ENCODE measurements around the gene FXR1. TPM values are rescaled to one million over a fixed set of nuclear protein-coding genes. Genes with fewer than 3 reads are reported as not detected.

The FXR1 gene
- total RNA-seq, 2 donors from 2014 or later = 147 to 168 TPM

DNA sequence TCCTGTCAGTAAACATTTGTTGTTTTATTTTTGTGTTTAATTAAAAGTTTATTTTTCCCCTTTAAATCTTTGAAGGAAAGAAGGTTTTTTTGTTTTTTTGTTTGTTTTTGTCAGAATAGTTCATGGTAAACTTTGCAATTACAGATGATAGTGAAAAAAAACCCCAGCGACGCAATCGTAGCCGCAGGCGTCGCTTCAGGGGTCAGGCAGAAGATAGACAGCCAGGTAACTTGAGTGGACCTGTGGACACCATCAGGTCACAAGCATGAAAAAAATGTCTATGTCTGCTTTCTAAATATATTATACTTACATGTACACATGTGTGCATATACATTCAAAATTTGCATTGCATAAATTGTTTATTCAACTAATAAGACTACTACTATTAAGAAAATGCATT, 58.5 kb downstream of the FXR1 start:
- peaks cover 34% of the 10 kb centered on the region for H3K36me3 ChIP-seq
- TF ChIP-seq, protein P1, sequence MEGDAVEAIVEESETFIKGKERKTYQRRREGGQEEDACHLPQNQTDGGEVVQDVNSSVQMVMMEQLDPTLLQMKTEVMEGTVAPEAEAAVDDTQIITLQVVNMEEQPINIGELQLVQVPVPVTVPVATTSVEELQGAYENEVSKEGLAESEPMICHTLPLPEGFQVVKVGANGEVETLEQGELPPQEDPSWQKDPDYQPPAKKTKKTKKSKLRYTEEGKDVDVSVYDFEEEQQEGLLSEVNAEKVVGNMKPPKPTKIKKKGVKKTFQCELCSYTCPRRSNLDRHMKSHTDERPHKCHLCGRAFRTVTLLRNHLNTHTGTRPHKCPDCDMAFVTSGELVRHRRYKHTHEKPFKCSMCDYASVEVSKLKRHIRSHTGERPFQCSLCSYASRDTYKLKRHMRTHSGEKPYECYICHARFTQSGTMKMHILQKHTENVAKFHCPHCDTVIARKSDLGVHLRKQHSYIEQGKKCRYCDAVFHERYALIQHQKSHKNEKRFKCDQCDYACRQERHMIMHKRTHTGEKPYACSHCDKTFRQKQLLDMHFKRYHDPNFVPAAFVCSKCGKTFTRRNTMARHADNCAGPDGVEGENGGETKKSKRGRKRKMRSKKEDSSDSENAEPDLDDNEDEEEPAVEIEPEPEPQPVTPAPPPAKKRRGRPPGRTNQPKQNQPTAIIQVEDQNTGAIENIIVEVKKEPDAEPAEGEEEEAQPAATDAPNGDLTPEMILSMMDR (IDR thresholded peaks at IDR 0.05) = no peak
- no peak for DNase-seq (ENCODE audit: low spot score)

DNA sequence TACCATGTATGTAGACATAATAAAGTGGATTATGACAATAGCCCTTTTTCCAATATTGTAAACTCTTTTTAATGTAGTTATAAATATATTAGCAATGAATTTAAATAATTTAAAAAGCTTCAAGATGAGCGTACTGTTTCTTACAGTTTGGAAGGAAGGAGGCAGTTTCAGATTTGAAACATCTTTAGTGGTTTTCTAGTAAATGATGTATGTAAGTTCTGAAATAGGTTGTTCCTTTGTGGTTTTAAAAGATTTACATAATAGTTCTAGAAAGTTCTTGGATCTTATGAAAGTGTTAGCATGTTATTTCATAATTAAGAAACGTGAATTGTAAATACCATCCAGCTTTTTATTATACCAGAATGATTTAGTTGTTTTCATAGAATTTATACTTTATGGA, 61.1 kb downstream of the FXR1 start:
- Histone ChIP-seq H3K36me3 (peaks cover 42% of the 10 kb centered on the region), H3K4me1 (no peaks in the 10 kb centered on the region), H3K27me3 (no peaks in the 10 kb centered on the region), H3K9me3 (no peaks in the 10 kb centered on the region), H3K4me3 (no peak overlapping the region), H3K27ac (no peak overlapping the region)
- DNase-seq (ENCODE audit: low spot score) = no peak
- TF ChIP-seq, protein P1 (IDR thresholded peaks at IDR 0.05) = no peak

More for the DNA sequence above, 58.5 kb downstream of the FXR1 start:
- Histone ChIP-seq H3K9me3 (no peaks in the 10 kb centered on the region), H3K27me3 (no peaks in the 10 kb centered on the region), H3K4me3 (no peak overlapping the region), H3K27ac (no peak overlapping the region), H3K4me1 (no peaks in the 10 kb centered on the region)

DNA sequence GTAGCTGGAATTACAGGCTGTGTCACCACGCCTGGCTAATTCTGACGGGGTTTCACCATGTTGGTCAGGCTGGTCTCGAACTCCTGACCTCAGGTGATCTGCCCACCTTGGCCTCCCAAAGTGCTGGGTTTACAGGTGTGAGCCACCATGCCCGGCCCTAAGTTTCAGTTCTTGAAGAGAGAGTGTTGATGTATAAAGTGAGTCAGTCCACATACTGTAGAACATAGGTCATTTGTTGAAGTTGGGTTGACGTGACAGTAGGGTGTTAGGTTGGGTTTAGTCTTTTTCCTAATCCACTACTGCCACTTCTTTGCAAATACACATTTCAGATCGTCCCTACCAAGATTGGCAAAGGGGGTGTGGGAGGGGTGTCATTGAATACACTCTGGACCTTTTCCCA, 61.8 kb downstream of the FXR1 start:
- TF ChIP-seq, protein P1 (IDR thresholded peaks at IDR 0.05) = no peak
- H3K27ac ChIP-seq = no peak overlapping the region
- peaks cover 42% of the 10 kb centered on the region for H3K36me3 ChIP-seq
- DNase-seq (ENCODE audit: low spot score) = no peak
- no peaks in the 10 kb centered on the region for H3K4me1 ChIP-seq
- H3K4me3 ChIP-seq = no peak overlapping the region
- H3K27me3 ChIP-seq = no peaks in the 10 kb centered on the region
- no peaks in the 10 kb centered on the region for H3K9me3 ChIP-seq

DNA sequence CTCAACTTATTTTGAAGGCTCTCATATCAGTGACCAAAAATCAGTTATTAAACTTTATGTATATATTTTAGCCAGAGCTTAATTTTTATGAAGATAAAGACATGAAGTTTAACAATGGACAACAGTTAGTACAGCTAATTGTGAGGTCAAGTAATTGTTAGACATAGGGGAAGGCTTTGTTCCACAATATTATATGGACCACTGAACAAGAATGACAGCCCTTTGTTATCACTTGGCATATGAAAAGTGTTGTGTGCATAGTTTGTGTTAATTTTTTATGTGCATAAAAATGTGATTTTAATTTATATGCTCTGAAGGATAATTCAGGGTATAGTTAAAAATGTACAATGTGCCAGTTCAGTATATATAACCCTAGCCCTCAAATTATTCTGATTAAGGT, 65.0 kb downstream of the FXR1 start:
- Histone ChIP-seq H3K4me1 (peaks cover 0 to 16% of the 10 kb centered on the region in 2 donors), H3K27me3 (no peaks in the 10 kb centered on the region), H3K27ac (no peak overlapping the region), H3K4me3 (no peak overlapping the region), H3K9me3 (no peaks in the 10 kb centered on the region), H3K36me3 (peaks cover 28% of the 10 kb centered on the region)
- TF ChIP-seq, protein P1 (IDR thresholded peaks at IDR 0.05) = no peak
- no peak for DNase-seq (ENCODE audit: low spot score)

DNA sequence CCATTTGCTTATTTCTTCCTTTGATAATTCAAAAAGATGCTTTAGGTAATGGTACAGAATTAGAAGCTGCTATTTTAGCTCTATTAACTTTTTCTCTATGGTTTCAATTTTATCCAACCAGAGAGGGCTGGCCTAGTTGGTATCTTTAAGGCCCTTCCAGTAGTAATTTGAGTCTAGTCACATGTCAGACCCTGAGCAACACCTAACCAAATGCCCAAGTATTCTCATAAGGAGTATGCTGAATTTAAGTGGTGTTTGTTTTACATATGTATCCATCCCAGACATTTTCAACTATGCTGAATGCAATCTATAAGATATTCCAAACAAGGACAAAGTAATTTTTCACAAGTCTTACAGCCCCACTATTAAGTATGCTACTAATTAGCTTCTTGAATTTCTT, 67.5 kb downstream of the FXR1 start:
- no peak for DNase-seq (ENCODE audit: low spot score)
- Histone ChIP-seq H3K9me3 (no peaks in the 10 kb centered on the region), H3K27me3 (no peaks in the 10 kb centered on the region), H3K4me1 (peaks cover 0 to 19% of the 10 kb centered on the region in 2 donors), H3K27ac (peak overlapping the region in 1 of 2 donors; percentile 74), H3K4me3 (no peak overlapping the region), H3K36me3 (peaks cover 44% of the 10 kb centered on the region)
- TF ChIP-seq, protein P1 (IDR thresholded peaks at IDR 0.05) = no peak

DNA sequence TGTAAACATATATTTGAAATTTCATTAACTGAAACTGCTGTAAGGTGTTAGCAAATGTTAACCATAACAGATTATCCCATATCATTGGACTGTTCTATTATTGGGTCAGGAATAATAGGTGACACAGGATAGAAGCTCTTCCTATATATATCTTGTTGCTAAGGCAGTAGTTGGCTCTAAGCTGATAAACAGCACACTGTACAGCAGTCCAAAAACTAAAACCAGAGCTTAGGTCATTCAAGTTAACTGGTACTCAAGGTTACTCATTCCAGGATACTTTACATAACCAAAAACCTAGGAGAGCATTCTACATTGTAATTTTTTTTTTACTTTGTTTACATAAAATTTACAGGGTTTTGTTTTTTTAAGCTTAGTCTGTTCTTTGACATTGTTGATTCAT, 68.1 kb downstream of the FXR1 start:
- Histone ChIP-seq H3K4me3 (no peak overlapping the region), H3K27ac (peak overlapping the region; percentile 23 to 74), H3K27me3 (no peaks in the 10 kb centered on the region), H3K9me3 (no peaks in the 10 kb centered on the region), H3K36me3 (peaks cover 51% of the 10 kb centered on the region), H3K4me1 (peaks cover 0 to 19% of the 10 kb centered on the region in 2 donors)
- TF ChIP-seq, protein P1 (IDR thresholded peaks at IDR 0.05) = no peak
- DNase-seq (ENCODE audit: low spot score) = no peak

Measured in right atrium auricular region (tissue), 2 donors.